OCI-M2 (cell line): Measurements from ENCODE around the gene CCDC183.
"Not testable (repeated sequence)": the region's sequence is repeated elsewhere in the genome, so short reads cannot be mapped to it uniquely, and the experiment has no call there.

Experiments
- DNase-seq: peaks from one replicate; lab custom pipeline; 2025; ENCODE audit not compliant: unreplicated experiment; lab: John Stamatoyannopoulos, UW

CCDC183 gene

DNA sequence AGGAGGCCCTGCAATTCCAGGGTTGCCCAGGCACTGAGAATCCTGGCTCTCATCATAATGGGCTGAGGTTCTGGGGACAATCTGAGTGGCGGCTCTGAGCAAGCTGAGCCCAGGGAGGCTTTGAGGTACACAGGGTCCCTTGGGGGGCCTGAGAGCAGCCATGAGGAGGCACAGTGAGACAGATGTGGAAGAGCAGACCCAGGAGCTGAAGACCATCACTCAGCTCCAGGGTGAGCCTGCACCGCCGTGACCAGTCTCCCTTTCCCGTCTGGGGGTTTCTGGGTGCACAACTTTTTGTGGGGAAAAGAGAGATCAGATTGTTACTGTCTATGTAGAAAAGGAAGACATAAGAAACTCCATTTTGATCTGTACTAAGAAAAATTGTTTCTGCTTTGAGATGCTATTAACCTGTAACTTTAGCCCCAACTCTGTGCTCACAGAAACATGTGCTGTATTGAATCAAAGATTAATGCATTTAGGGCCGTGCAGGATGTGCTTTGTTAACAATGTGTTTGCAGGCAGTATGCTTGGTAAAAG lies at the start of gene CCDC183:
TSS of gene CCDC183 (plus strand) at position 101 of the 537 bp plus-strand sequence. CDS start at position 161, 60 bp downstream.
- no peak for DNase-seq

DNA sequence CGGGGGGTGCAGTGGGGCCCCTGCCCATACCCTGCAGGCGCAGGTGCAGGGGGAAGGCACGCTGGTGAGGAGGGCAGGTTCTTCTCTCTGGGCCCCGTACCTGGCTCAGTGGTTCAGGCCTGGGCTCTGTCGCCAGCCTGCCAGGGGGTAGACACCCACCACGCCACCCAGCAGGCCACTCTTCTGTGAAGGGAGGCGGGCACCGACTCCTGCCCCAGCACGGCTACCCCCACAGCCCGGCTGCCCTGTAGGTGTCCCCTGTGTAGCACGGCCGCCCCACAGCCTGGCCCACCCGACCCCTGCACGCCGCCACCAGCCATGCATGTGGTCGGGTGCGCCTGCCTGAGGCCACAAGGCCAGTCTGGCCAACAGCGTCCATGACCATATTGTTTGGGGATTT lies 49.5 kb upstream of the CCDC183 start:
- DNase-seq = no peak

DNA sequence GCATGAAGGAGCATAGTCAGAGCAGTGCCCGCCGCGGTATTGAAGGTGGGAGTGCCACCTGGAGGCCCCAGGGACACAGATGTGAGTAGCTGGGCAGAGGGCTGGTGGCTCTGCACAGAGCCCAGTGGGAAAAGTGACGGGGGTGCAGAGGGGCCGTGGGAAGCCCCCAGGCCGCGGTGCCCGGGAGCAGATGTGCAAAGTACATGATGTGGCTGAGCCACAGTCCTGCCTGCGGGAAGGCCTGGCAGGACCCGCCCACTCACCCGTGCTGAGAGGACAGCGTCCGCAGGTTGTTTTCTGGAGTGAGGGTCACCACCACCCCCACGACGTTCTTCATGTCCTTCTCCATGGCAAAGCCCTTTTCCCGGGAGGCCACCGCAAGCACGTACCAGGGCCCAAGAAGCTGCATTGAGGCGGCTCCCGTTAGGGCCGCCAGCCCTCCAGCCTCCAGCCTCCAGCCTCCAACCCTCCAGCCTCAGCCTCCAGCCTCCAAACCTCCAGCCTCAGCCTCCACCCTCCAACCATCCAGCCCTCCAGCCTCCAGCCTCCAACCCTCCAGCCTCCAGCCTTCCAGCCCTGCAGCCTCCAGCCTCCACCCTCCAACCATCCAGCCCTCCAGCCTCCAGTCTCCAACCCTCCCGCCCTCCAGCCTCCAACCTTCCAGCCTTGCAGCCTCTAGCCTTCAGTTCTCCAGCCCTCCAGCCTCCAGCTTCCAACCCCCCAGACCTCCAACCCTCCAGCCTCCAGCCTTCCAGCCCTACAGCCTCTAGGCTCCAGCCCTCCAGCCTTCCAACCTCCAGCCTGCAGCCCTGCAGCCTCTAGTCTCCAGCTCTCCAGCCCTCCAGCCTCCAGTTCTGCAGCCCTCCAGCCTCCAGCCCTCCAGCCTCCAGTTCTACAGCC lies 48.7 kb upstream of the CCDC183 start:
- DNase-seq = no peak

DNA sequence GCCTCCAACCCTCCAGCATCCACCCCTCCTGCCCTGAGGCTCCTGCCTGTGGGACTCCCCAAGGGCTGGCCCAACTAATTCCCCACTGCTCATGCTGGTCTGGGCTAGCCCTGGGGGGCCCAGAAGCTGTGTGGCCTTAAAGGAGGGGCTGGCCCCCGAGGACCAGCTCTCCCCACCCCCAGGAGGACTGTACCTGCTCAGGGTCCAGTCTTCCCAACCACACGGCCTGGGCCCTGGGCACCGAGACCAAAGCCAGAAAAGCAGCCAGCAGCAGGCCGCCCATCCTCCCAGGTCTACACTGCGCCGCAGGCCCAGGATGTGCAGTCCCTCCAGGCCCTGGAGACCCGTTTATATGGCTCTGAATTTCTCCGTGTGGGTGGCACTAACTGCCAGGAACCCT lies 47.9 kb upstream of the CCDC183 start, which contains the start of gene LCN6:
TSS of gene LCN6 (minus strand) at position 325 of the 400 bp plus-strand sequence. CDS start at position 283, 42 bp downstream.
- DNase-seq = no peak

DNA sequence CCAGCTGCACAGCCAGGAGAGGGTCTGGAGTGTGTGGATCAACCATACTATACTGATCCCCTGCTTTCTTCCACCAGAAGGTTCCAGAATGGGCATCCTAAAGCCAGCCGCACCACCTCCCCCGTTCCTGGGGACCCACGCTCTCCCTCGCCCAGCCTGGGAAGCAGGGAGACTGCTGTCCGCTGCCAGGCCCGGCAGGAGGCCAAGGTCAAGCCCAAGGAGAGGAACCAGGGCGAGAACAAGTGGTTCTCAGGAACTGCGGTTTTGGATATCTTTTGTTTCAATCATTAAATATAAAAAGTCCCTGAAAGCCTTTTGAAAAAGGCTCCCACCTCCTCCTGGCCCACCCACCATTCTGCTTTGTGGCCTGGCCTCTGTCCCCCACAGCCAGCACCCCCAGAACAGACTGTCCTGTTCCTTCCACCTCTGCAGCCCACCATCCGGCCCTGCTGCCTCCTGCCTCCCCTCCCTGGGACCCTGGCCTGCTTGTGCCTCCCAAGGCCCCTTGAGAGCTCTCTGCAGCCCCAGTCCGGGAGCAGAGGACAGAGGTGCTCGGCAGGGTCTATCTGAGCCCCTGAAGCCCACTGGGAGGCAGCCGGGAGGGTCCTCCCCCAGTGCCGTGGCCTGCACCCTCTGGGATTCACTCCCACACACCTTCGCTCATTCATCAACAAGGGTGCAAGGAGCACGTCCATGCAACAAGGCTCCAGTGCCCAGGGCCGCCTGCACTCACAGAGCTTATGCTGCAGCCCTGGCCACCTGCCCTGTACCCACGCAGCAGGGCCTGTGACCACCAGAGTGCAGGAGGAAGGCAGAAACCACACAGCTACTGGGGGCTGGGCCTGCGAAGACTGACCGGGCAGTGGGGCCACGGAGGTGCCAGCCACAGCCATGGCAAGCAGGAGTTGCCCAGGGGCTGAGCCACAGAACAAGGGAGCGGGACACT lies 47.2 kb upstream of the CCDC183 start:
- no peak for DNase-seq

DNA sequence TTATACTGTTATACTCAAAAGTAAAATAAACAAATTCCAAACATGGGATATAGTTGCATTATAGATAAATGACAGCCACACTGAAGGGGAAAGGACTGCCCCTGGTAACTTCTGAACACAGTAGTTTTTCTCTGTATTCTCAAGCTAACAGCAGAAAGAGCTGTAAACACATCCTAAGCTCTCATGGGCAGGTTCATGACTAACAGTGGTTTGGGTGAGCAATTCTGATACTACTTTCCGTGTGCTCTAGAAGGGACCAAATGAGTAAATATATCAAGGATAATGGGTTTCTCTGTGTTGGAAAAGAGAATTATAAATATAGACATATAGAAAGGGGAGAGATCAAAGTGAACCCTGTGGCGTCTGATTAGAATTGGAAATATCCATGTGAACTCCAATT lies 45.6 kb upstream of the CCDC183 start:
- DNase-seq = no peak

DNA sequence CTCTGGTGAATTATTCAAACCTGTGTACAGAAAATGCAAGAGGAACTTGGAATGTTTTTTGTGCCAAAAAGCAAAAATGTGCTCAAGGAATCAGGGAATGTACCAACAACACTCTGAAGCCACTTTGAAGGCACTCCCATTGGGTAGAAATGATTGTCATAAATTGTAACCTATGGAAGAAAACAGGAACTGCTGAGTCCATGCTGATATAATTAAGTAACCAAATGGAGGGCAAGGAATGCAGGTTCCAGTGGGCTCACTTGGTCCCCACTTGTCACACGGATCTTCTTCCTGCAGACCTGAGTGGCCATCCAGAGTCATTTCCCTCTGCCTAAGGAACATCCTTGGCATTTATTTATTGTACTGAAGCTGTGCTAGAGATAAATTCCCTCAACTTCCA lies 44.9 kb upstream of the CCDC183 start:
- no peak for DNase-seq

DNA sequence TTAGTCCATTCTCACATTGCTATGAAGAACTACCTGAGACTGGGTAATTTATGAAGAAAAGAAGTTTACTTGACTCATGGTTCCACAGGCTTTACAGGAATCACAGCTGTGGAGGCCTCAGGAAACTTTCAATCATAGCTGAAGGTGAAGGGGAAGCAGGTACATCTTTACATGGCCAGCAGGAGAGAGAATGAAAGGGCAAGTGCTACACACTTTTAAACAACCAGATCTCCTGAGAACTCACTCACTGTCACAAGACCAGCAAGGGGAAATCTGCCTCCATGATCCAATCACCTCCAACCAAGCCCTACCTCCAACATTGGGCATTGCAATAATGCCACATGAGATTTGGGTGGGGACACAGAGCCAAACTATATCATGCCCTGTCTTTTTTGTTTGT lies 44.3 kb upstream of the CCDC183 start:
- no peak for DNase-seq

DNA sequence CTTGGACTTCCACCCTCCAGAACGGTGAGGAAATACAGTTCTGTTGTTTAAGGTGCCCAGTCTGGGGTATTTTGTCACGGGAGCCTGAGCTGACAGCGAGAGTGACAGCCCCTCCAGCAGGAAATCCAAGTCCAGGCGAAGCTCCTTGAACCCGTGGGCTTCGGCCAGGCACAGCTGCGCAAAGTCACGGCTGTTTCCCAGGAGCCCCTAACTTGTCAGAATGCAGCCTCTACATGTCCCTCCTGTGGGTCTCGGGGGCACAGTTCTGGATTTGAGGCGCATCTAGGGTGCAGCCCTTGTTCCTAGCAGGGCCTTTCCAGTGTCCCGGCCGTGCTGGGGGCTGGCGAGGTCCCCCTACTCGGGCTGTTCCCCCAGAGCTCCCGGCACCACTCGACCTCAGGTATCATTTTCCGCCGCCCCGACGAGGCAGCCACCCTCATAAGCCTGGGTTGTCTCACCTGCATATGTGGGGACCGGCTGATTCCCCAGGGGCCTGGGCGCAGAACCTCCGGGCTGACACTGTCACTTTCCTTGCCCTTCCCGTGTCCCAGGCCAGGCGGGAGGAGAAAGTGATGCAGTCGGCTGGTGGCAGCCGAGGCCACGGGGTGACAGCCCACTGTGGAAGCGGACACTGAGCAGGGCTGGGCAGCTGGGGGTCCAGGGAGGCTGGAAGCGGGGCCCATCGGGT lies 42.6 kb upstream of the CCDC183 start:
- DNase-seq = no peak

DNA sequence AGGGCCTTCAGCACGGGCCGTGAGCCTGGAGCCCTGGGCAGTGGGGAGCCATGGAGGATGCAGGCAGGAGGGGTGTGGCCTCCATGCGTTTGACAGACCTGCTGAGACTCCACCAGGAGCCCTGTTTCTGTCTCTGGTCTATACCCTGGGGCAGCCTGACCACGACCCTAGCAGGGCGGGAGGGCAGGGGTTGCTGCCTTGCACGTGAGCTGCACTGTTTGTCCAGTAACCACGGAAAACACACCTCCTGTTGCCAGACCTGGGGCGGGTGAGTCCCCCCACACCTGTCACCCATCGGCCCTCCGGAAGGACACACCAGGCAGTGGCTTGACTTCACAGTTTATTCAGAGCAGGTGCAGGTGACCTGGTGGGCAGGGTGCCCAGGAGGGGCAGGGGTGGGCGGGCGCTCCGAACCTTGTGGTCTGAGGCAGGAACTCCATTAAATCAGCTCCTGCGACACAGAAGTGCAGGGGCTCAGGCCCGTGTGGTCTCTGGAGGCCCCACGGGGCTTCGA lies 42.0 kb upstream of the CCDC183 start:
- DNase-seq = no peak

DNA sequence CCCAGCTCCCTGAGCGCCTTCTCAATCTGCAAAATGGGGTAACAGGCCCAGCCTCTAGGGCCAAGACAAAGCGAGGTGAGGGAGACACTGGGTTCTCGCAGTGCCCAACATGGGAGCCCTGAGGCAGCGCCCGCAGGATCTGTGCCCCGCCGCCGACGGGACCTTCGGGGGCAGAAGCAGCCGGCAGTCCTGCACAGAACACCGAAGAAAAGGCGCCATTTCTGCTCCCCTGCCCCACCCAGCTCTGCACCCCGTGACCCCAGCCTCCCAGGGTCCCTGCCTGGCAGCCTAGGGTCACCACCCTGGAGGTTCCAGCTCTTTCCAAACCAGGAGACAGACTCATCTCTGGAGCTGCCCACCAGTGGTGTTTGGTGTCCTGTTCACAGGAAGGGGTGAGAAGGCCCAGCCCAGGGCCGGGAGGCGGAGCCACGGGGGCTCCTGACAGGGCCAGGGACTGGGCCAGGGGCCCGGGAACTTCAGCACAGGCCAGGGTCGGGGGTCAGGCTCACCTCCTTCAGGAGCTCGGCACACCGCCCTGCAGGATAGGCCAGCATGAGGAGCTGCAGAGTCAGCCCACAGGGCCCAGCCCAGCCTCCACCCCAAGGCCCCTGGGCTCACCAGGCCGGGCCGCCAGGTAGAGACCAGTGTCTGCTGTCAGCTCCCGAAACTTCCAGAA lies 41.4 kb upstream of the CCDC183 start:
- DNase-seq = no peak

DNA sequence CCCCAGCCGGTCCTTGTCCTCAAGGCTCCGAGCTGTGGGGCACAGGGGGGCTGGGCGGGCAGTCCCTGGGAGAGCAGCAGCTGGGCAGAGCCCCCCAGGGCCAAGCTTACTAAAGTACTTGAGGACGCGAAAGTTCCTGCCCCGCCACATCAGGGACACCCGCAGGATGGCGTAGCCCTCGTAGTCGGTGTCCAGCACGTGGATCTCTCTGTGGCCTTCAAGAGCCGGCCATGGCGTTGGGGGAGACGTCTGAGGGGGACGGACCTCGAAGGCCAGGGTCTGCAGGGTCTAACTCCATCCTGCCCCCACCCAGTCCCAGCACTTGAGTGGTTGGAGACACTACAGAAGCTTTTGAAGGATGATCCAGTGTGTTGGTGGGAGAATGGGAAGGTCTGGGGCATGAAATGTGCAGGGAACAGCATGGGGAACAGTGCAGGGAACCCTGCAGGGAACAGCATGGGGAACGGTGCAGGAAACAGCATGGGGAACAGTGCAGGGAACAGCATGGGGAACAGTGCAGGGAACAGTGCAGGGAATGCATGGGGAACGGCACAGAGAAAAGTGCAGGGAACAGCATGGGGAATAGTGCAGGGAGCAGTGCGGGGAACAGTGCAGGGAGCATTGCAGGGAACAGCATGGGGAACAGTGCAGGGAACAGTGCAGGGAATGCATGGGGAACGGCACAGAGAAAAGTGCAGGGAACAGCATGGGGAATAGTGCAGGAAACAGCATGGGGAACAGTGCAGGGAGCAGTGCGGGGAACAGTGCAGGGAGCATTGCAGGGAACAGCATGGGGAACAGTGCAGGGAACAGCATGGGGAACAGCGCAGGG lies 40.6 kb upstream of the CCDC183 start:
- DNase-seq = not testable (repeated sequence)

DNA sequence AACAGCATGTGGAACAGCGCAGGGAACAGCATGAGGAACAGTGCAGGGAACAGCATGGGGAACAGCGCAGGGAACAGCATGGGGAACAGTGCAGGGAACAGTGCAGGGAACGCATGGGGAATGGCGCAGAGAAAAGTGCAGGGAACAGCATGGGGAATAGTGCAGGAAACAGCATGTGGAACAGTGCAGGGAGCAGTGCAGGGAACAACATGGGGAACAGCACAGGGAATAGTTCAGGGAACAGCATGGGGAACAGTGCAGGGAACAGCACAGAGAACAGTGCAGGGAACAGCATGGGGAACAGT lies 40.1 kb upstream of the CCDC183 start:
- no peak for DNase-seq

DNA sequence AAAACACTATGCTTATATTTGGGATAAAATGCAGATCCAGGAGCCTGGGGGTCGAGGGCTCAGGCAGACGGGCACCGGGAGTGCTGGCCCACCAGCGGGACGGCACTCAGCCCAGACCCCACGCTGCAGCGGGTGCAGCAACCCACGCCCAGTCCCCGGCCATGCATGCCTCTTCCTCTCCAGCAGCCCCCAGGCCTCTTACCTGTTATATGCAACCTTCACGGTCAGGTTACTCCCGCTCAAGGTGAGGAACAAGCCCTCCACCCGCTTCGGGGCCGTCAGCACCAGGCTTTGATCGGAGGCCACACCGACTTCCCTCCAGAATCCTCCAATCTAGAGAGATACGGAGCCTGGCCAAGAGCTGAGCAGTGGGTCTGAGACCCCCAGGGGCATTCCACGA lies 39.3 kb upstream of the CCDC183 start:
- no peak for DNase-seq

DNA sequence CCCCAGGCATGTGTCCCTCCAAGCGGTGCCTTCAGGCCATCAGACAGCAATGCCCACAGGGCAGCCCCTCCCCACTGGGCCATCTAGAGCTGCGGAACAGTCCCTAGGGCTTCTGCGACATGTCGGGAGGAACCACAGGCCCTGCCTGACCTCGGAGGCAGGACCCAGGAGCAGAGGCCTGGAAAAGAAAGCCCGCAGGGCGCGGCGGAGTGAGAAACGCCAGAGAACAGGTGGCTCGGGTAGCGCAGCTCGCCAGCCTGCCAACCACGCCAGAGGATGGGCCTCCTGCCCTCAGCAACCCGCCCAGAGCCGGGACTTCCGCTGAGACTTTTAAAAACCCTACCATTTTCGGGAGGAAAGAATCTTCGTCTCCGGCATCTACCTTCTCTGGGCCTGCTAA lies 38.8 kb upstream of the CCDC183 start:
- no peak for DNase-seq

DNA sequence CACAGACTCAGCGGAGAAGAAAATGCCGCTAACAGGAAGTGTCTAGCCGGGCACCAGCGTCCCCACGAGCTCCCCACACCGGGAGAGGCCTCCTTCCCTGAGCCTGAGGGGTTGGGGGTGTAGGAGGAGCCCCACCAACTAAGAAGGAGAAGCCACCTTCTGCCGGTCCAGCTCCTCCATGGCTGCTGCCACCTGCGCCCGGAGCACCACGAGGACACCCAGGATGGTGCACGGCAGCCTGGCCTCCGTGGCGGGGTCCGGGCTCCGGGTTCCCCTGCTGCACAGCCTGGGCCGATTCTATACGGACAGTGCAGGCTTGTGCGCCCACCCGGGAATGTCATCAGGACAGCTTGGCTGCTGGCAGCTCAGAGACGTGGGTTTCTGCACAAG lies 38.4 kb upstream of the CCDC183 start:
- DNase-seq = no peak

DNA sequence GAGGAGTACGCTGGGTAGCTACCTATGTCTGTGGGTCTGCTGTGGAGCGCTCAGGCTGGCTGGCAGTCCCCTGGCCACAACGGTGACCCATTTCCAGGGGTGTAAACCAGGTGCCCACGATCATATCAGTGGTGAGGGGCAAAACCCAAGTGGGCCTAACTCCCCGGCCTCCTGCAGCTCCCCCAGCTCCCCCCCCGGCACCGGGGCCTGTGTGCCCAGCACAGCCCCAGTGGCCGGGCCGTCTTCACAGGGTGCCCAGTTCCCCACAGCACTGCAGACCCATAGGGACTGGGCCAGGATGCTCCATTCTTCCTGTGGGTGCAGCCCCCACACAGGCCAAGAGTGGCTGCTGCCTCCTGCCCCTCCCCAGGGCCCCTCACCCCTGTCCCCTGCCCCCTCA lies 37.1 kb upstream of the CCDC183 start:
- no peak for DNase-seq

DNA sequence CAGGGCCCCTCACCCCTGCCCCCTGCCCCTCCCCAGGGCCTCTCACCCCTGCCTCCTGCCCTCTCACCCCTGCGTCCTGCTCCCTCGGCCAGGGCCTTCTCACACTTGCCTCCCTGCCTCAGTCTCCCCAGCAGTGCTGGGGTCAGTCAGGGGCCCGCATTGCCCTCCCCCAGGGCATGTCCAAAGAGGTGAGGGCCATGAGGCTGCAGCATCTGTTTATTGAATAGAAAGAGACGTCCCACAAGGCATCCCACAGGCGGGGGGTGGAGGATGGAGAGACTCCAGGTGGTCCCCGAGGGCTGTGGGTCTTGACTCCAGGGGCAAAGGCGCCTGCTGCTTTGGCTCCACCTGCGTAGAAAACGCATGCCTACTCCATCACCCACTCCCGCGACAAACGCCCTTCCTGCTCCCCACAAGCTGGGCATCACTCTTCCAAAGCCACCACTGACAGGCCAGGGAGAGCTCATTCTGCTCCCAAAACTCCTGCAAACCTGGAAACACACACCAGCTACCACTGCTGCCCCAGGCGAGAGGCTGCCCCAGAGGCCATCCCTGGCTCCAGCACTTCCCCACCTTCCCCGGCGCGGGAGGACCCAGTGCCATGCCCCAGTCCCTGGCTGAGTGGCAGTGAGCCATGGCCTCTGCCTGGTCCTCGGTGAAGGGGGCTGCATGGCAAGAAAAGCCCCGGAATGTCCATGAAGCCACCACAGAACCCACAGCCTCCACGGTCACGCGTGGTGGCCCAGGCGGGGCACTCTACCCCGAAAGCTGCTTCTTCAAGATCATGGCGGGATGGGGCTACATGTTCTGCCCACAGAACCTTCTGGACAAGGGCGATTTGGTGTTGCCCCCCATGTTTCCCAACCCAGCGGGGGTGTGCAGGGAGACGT lies 36.5 kb upstream of the CCDC183 start:
- DNase-seq = no peak
